SK-N-SH (cell line): ENCODE measurements around the gene ENTPD7. TPM values are rescaled to one million over a fixed set of nuclear protein-coding genes. Genes with fewer than 3 reads are reported as not detected.
"Not testable (repeated sequence)": the region's sequence is repeated elsewhere in the genome, so short reads cannot be mapped to it uniquely, and the experiment has no call there.

Experiments used
- CTCF ChIA-PET: fragments of 300-600, 350-600 bp; formaldehyde crosslinking; extraction: SDS; loops from one replicate; lab custom pipeline; 2021; lab: Yijun Ruan, JAX
- POLR2A ChIA-PET: fragments of 350-600 bp; sonication (Branson Sonifier 250); formaldehyde crosslinking; extraction: SDS; loops from one replicate; lab custom pipeline; 2020; ENCODE audit warnings: antibody characterized with exemption, inconsistent platforms; lab: Yijun Ruan, JAX
- DNase-seq: peaks from one replicate; pipeline ENCODE4 v3.0.0; 2012
- H2AFZ ChIP-seq: fragments of 200-600 bp; sonication (generic); 2 replicates; pipeline ENCODE4 v1.8.1; 2016; ENCODE audit warnings: antibody characterized with exemption, mild to moderate bottlenecking, low read depth
- H3F3A ChIP-seq: fragments of 200-600 bp; sonication (generic); replicated peaks from 2 replicates; pipeline ENCODE3; 2016; ENCODE audit warnings: antibody characterized with exemption, mild to moderate bottlenecking; ENCODE audit not compliant: insufficient read depth
- H3K27ac ChIP-seq, 2 experiments: fragments of 200-500 bp in 1 of 2; fragments of 200-600 bp in 1 of 2; sonication (Bioruptor generic) in 1 of 2; sonication (generic), shearing (Covaris generic) in 1 of 2; 2 replicates each; pipeline versions ENCODE4 v1.5.1 to v1.6.1; 2014 to 2016; ENCODE audit warnings: low read depth in 2 of 2, inconsistent platforms in 1 of 2, low read length in 1 of 2, mild to moderate bottlenecking in 1 of 2, mixed read lengths in 1 of 2
- H3K27me3 ChIP-seq: fragments of 200-600 bp; sonication (generic), shearing (Covaris generic); 2 replicates; pipeline ENCODE4 v1.6.1; 2016; ENCODE audit warnings: mixed run types; ENCODE audit not compliant: insufficient read depth
- H3K36me3 ChIP-seq, 2 experiments: fragments of 200-500 bp in 1 of 2; fragments of 200-600 bp in 1 of 2; sonication (Bioruptor generic) in 1 of 2; sonication (generic) in 1 of 2; replicated peaks in 1 of 2; 2 replicates each; pipeline versions ENCODE3 to v1.5.1; 2014 to 2016; ENCODE audit warnings: low read length in 1 of 2, mild to moderate bottlenecking in 1 of 2; ENCODE audit not compliant: insufficient read depth in 2 of 2, control insufficient read depth in 1 of 2
- H3K4me1 ChIP-seq, 2 experiments: fragments of 200-500 bp in 1 of 2; fragments of 200-600 bp in 1 of 2; sonication (Bioruptor generic) in 1 of 2; sonication (generic), shearing (Covaris generic) in 1 of 2; 2 replicates each; pipeline versions ENCODE4 v1.5.1 to v1.6.1; 2014 to 2016; ENCODE audit warnings: low read depth in 1 of 2, low read length in 1 of 2, mixed run types in 1 of 2; ENCODE audit not compliant: insufficient read depth in 2 of 2, control insufficient read depth in 1 of 2
- H3K4me2 ChIP-seq: fragments of 200-600 bp; sonication (generic), shearing (Covaris generic); 2 replicates; pipeline ENCODE4 v1.6.1; 2017; ENCODE audit warnings: mixed run types
- H3K4me3 ChIP-seq, 2 experiments: fragments of 200-500 bp in 1 of 2; fragments of 200-600 bp in 1 of 2; sonication (Bioruptor generic) in 1 of 2; sonication (generic), shearing (Covaris generic) in 1 of 2; 2 replicates each; pipeline versions ENCODE4 v1.5.1 to v1.8.1; 2014 to 2016; ENCODE audit warnings: low read depth in 2 of 2, inconsistent platforms in 1 of 2, low read length in 1 of 2, mild to moderate bottlenecking in 1 of 2, mixed read lengths in 1 of 2, moderate library complexity in 1 of 2
- H3K79me2 ChIP-seq: fragments of 200-600 bp; sonication (generic); 2 replicates; pipeline ENCODE4 v1.8.1; 2017; ENCODE audit warnings: mild to moderate bottlenecking; ENCODE audit not compliant: insufficient read depth
- H3K9ac ChIP-seq: fragments of 200-600 bp; sonication (generic); 2 replicates; pipeline ENCODE4 v1.6.1; 2017; ENCODE audit warnings: mixed run types
- H3K9me2 ChIP-seq: fragments of 200-600 bp; sonication (generic); 2 replicates; pipeline ENCODE4 v1.6.1; 2017; ENCODE audit warnings: mixed run types
- H3K9me3 ChIP-seq: fragments of 200-600 bp; sonication (generic); 2 replicates; pipeline ENCODE4 v1.6.1; 2017; ENCODE audit warnings: mixed run types, mild to moderate bottlenecking, moderate library complexity
- H4K20me1 ChIP-seq: fragments of 200-600 bp; sonication (generic); 2 replicates; pipeline ENCODE4 v1.6.1; 2017; ENCODE audit warnings: mild to moderate bottlenecking, mixed run types; ENCODE audit not compliant: insufficient read depth
- EP300 ChIP-seq, 2 experiments: IDR thresholded peaks; 2 replicates each; pipeline versions ENCODE4 v1.4.0 to v1.6.1; 2012; ENCODE audit warnings: borderline replicate concordance in 1 of 2, low read depth in 1 of 2, low read length in 1 of 2
- FOXJ3 ChIP-seq: sonication (generic); formaldehyde crosslinking; IDR thresholded peaks from 2 replicates; pipeline ENCODE4 v1.5.1; 2020; ENCODE audit warnings: mild to moderate bottlenecking, missing genetic modification reagents
- GABPA ChIP-seq: IDR thresholded peaks from 2 replicates; pipeline ENCODE4 v1.4.0; 2012; ENCODE audit warnings: low read depth, mild to moderate bottlenecking
- NRF1 ChIP-seq: IDR thresholded peaks from 2 replicates; pipeline ENCODE4 v1.6.1; 2012; ENCODE audit warnings: low read depth, mild to moderate bottlenecking, low read length
- RAD21 ChIP-seq: IDR thresholded peaks from 2 replicates; pipeline ENCODE4 v1.6.1; 2012; ENCODE audit warnings: mild to moderate bottlenecking, low read length
- RXRA ChIP-seq: IDR thresholded peaks from 2 replicates; pipeline ENCODE4 v1.4.0; 2012; ENCODE audit warnings: low read depth, mild to moderate bottlenecking, borderline replicate concordance
- TEAD4 ChIP-seq: IDR thresholded peaks from 2 replicates; pipeline ENCODE4 v1.4.0; 2012; ENCODE audit warnings: mild to moderate bottlenecking, borderline replicate concordance; ENCODE audit not compliant: insufficient read depth
- WGBS: methylation state at CpG from one replicate; pipeline ENCODE4 v1.1.6; 2017; ENCODE audit warnings: low lambda C conversion rate; 5-methylcytosine and 5-hydroxymethylcytosine counted together
- polyA plus RNA-seq, 3 experiments: library from polyadenylated mRNA; depleted of rRNA; stranded (reverse); fragments of >200 nt; gene quantifications; 2 replicates each; pipeline ENCODE4 v1.2.3, GENCODE V29; 2012
- TF ChIP-seq, protein P1 (sequence below): IDR thresholded peaks from 2 replicates; pipeline ENCODE4 v1.6.1; 2012; ENCODE audit warnings: mild to moderate bottlenecking, low read depth, low read length, moderate library complexity

Gene ENTPD7
- polyA plus RNA-seq, 1 of the 3 experiments (the other 2 are of a cell fraction), result 3.9 TPM

GRCh38 chr10:99746166-99746565 lies 86.9 kb downstream of the ENTPD7 start:
- H3K4me3 ChIP-seq, POLR2A ChIA-PET, H3K9ac ChIP-seq, H3K27me3 ChIP-seq, H3K79me2 ChIP-seq, H3K9me2 ChIP-seq, CTCF ChIA-PET, H4K20me1 ChIP-seq, DNase-seq, H3K4me2 ChIP-seq, H2AFZ ChIP-seq, H3K9me3 ChIP-seq, H3K4me1 ChIP-seq, H3K27ac ChIP-seq: not testable (repeated sequence)
- peaks cover 12% of the 10 kb centered on the region for H3F3A ChIP-seq
- peaks cover 62 to 88% of the 10 kb centered on the region in 2 experiments for H3K36me3 ChIP-seq
- 87% methylated on average over 2 of the region's 2 CpGs for WGBS

DNA sequence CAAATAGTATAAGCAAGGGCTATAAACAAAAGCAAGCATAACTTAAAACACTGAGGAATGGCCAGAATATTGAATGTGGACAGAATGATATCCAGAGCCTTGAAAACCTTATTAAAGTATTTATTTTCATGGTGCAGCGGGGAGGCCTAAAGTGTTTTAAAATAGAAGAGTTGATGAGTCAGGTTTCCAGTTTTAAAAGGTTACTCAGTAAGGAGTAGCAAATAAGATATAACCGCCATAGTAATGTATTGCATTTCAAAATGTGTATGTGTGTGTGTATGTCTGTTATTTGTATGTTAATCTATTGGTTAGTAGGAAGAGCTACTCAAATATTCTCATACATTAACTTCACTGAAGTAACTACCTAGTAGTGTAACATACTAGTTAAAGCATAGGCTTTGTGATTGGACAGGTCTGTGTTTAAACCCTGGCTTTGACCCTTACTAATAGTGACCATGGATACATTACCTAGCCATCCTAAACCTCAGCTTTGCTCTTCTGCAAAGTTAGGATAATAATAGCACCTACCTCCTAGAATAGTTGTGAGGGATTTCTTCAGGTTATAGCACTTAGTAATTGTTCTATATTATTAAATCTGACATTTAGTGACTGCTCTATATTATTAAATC lies 89.6 kb downstream of the ENTPD7 start:
- no peak for DNase-seq
- Histone ChIP-seq H3K36me3 (peaks cover 55 to 70% of the 10 kb centered on the region in 2 experiments), H3K4me3 (no peak overlapping the region), H2AFZ (no peak overlapping the region), H3K79me2 (no peaks in the 10 kb centered on the region), H3K9me3 (no peaks in the 10 kb centered on the region), H3K27ac (no peak overlapping the region), H3K4me2 (no peak overlapping the region), H3F3A (peaks cover 7% of the 10 kb centered on the region), H3K9ac (no peak overlapping the region), H3K9me2 (no peaks in the 10 kb centered on the region), H4K20me1 (no peaks in the 10 kb centered on the region), H3K4me1 (0 out of 4 replicates have a peak, but pooled peaks cover 0 to 4% of the 10 kb centered on the region in 2 experiments), H3K27me3 (no peaks in the 10 kb centered on the region)
- ChIA-PET CTCF (interaction anchor here (0.6 kb wide), 1 partner anchor 58 kb away, joined by 3 read pairs; no protein-coding TSS in a partner anchor), POLR2A (no interaction called here)
- TF ChIP-seq RAD21, result no peak
- TF ChIP-seq RXRA, result no peak
- TF ChIP-seq NRF1, result no peak
- TF ChIP-seq EP300 (IDR thresholded peaks at IDR 0.05; ENCODE audit: borderline replicate concordance in 1 of 2, low read depth in 1 of 2, low read length in 1 of 2), result no peak
- no peak for TF ChIP-seq FOXJ3 (CRISPR knock-in tag)
- no peak for TF ChIP-seq GABPA
- no peak for TF ChIP-seq TEAD4
- TF ChIP-seq, protein P1, sequence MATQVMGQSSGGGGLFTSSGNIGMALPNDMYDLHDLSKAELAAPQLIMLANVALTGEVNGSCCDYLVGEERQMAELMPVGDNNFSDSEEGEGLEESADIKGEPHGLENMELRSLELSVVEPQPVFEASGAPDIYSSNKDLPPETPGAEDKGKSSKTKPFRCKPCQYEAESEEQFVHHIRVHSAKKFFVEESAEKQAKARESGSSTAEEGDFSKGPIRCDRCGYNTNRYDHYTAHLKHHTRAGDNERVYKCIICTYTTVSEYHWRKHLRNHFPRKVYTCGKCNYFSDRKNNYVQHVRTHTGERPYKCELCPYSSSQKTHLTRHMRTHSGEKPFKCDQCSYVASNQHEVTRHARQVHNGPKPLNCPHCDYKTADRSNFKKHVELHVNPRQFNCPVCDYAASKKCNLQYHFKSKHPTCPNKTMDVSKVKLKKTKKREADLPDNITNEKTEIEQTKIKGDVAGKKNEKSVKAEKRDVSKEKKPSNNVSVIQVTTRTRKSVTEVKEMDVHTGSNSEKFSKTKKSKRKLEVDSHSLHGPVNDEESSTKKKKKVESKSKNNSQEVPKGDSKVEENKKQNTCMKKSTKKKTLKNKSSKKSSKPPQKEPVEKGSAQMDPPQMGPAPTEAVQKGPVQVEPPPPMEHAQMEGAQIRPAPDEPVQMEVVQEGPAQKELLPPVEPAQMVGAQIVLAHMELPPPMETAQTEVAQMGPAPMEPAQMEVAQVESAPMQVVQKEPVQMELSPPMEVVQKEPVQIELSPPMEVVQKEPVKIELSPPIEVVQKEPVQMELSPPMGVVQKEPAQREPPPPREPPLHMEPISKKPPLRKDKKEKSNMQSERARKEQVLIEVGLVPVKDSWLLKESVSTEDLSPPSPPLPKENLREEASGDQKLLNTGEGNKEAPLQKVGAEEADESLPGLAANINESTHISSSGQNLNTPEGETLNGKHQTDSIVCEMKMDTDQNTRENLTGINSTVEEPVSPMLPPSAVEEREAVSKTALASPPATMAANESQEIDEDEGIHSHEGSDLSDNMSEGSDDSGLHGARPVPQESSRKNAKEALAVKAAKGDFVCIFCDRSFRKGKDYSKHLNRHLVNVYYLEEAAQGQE, result no peak
- 93% methylated on average over 2 of the region's 2 CpGs for WGBS
